Spleen (tissue), 11 donors: ENCODE measurements around the gene RPS6KA2. TPM values are rescaled to one million over a fixed set of nuclear protein-coding genes. Genes with fewer than 3 reads are reported as not detected.
"Not testable (repeated sequence)": the region's sequence is repeated elsewhere in the genome, so short reads cannot be mapped to it uniquely, and the experiment has no call there.

Source experiments
- DNase-seq: peaks from one replicate; pipeline ENCODE4 v3.0.0-alpha.2; 2020
- H3K27ac ChIP-seq, 8 donors: fragments of 200-600 bp; sonication (generic) in 7 of 8; 1 replicate in 4 of 8; 2 replicates in 4 of 8; pipeline versions ENCODE4 v1.5.0 to v1.8.0; 2016 to 2021; ENCODE audit warnings: inconsistent platforms in 4 of 8, mild to moderate bottlenecking in 4 of 8, moderate library complexity in 1 of 8
- H3K27me3 ChIP-seq, 7 donors: fragments of 200-600 bp; sonication (generic) in 6 of 7; replicated peaks in 1 of 7; 1 replicate in 4 of 7; 2 replicates in 3 of 7; pipeline versions ENCODE4 v1.5.0 to v1.8.0; 2016 to 2021; ENCODE audit warnings: inconsistent platforms in 3 of 7, mild to moderate bottlenecking in 1 of 7
- H3K36me3 ChIP-seq, 6 donors: fragments of 200-600 bp; sonication (generic) in 5 of 6; 1 replicate in 4 of 6; 2 replicates in 2 of 6; pipeline versions ENCODE4 v1.5.0 to v1.8.0; 2016 to 2021; ENCODE audit warnings: inconsistent platforms in 2 of 6
- H3K4me1 ChIP-seq, 6 donors: fragments of 200-600 bp; sonication (generic) in 5 of 6; 1 replicate in 3 of 6; 2 replicates in 3 of 6; pipeline versions ENCODE4 v1.5.0 to v1.8.0; 2016 to 2021; ENCODE audit warnings: inconsistent platforms in 3 of 6
- H3K4me3 ChIP-seq, 8 donors: fragments of 200-600 bp; sonication (generic) in 7 of 8; 1 replicate in 4 of 8; 2 replicates in 4 of 8; pipeline versions ENCODE4 v1.5.0 to v1.8.0; 2016 to 2021; ENCODE audit warnings: inconsistent platforms in 4 of 8, mild to moderate bottlenecking in 4 of 8, moderate library complexity in 2 of 8
- H3K9me3 ChIP-seq, 8 donors: fragments of 200-600 bp; sonication (generic) in 7 of 8; 1 replicate in 4 of 8; 2 replicates in 4 of 8; pipeline versions ENCODE4 v1.5.0 to v1.8.0; 2016 to 2021; ENCODE audit warnings: inconsistent platforms in 4 of 8
- CTCF ChIP-seq, 11 experiments: fragments of 200-600 bp in 7 of 11; fragments of 450-650 bp in 4 of 11; sonication (generic) in 4 of 11; IDR thresholded peaks in 8 of 11; conservative IDR thresholded peaks in 3 of 11; 1 replicate in 7 of 11; 2 replicates in 4 of 11; pipeline versions ENCODE4 v1.4.0 to v1.8.0; 2016 to 2021; ENCODE audit warnings: antibody characterized with exemption in 11 of 11, inconsistent platforms in 4 of 11, mild to moderate bottlenecking in 1 of 11
- POLR2A ChIP-seq, 3 donors: fragments of 450-650 bp; IDR thresholded peaks; one replicate each; pipeline ENCODE4 v1.5.1; 2017; ENCODE audit warnings: antibody characterized with exemption in 3 of 3, mild to moderate bottlenecking in 1 of 3
- POLR2AphosphoS5 ChIP-seq, 3 donors: sonication (generic); formaldehyde crosslinking; IDR thresholded peaks; one replicate each; pipeline ENCODE4 v1.5.1; 2017; ENCODE audit warnings: antibody characterized with exemption in 3 of 3
- WGBS, 5 donors: extraction: QIAGEN DNeasy Blood & Tissue Kit in 3 of 5; methylation state at CpG; one replicate each; pipeline versions ENCODE4 v1.1.5 to v1.1.7; 2013 to 2018; 5-methylcytosine and 5-hydroxymethylcytosine counted together
- intact Hi-C: fragments of 100-400 bp; cut with DNase I; formaldehyde crosslinking; loops from one replicate; pipeline ENCODE4 v1.15.0; 2023; ENCODE audit warnings: low total_unique reads
- polyA plus RNA-seq, 3 donors: library from polyadenylated mRNA; stranded (reverse); fragments of 200-250 nt; gene quantifications; one replicate each; pipeline ENCODE4 v1.2.1, GENCODE V29; 2013
- total RNA-seq, 7 donors: library from RNA; depleted of rRNA in 3 of 7; stranded (reverse); fragments of >200 nt in 3 of 7; fragmentation: NEBNext Ultra II Directional in 4 of 7; extraction: Animal tissue kit (Norgen Biotek cat#: 25700) in 4 of 7; gene quantifications; one replicate each; pipeline versions ENCODE4 v1.1.0 to v1.2.1, GENCODE V29; 2016 to 2021
- donor health status: healthy with polysubstance abuse.
- donor health status: DM: no; HTN: no; CAD: no; lungs with moderate emphysema.
- donor health status: DM: no; HTN: no; CAD: no.
- donor health status: Bipolar disorder and iron deficiency.
- donor health status: healthy.
- donor health status: DM: no; HTN: no; CAD: no.
- donor health status: DM: yes; HTN: yes; CAD: no.

RPS6KA2 gene
- total and polyA plus RNA-seq, 10 donors = 7.6 to 123 (median 58.1) TPM

GRCh38 chr6:166383802-166384363 is 243.2 kb downstream of the RPS6KA2 start:
- H3K27me3 ChIP-seq, intact Hi-C loops, H3K9me3 ChIP-seq, H3K36me3 ChIP-seq: not testable (repeated sequence)
- peak overlapping the region; percentile 72 to 99 (median 92) for H3K4me3 ChIP-seq
- WGBS, 5 donors = 20 to 24% (median 23%) methylated on average over 22 of the region's 22 CpGs
- H3K4me1 ChIP-seq = peaks cover 4 to 49% (median 18%) of the 10 kb centered on the region in 6 donors
- TF ChIP-seq CTCF (IDR thresholded peaks at IDR 0.05 in 8 of 11, conservative IDR thresholded peaks at IDR 0.05 in 3 of 11) = peak in 8 of 11 experiments; percentile 10 to 48 (median 34)
- H3K27ac ChIP-seq = peak overlapping the region; percentile 85 to 96 (median 90)
- peak; percentile 79 for DNase-seq

DNA sequence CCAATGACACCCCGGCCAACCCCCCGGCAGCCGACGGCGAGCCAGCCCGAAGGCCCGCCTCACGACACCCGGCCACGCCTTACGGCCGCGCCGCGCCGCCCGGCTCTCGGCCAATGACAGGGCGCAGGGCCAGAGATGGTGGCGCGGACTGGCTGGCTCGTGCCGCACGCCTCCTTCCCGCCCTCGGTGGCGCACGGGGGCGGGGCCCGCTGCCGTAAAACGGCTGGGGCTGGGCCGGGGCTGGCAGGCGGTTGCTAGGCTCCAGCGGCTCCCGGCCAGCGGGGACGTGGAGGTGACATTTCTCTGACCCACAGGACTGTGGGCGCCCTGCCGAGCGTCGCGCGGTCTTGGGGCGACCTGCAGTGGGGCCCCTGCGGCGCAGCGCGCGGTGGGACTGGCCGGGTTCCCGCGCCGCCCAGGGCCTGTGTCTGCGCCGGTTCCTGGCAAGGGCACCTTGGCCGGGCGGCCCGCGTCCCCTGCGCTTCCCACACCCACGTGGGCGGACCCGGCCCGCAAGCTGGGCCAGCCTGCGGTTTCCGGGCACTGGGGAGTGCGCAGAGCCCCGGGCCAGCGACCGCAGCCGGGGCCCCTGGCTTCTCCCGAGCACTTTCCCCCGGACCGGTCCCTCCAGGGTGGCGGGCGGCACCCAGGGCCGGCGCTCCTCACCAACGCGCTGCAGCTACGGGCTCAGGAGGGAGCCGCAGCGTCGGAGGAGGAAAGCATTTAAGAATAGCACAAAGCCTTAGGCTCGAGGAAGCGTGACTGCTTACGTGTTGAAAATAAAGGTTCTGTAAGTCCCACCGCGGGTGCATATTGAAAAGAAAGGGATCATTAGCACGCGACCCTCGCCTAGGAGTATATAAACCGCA is 243.9 kb downstream of the RPS6KA2 start, which contains the start of gene MPC1:
MPC1 (minus strand) TSS at position 8 of the 869 bp plus-strand sequence. CDS start 64 bp downstream, outside the sequence.
- intact Hi-C loops = no loop called here

DNA sequence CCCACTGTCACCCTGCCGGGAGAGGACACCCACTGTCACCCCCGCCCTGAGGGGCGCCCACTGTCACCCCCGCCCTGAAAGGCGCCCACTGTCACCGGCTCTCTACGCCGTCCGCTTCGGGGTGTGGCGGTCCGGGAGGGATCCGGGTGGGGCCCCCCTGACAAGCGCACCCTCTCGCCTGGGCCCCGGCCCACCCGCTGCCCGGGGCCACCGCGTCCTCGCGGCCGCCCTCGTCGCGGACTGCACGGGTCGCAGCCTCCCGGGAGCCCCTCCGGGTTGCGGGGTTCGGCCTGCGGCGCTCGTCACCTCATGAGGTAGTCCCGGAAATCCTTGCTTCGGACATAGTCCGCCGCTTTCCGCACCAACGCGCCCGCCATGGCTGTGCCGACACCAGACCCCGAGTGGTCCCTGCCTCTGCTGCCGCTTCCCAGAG is 244.5 kb downstream of the RPS6KA2 start:
- WGBS, 5 donors = 0 to 1% (median 0%) methylated on average over 8 to 46 of the region's 46 CpGs

More for the DNA sequence above, 243.9 kb downstream of the RPS6KA2 start, which contains the start of gene MPC1:
- H3K4me3 ChIP-seq = peak within 1 kb of the TSS; percentile 72 to 99 (median 92)
- 0% methylated on average over 49 to 94 of the region's 94 CpGs for WGBS, 5 donors
- no peaks in the 10 kb centered on the region for H3K27me3 ChIP-seq
- H3K9me3 ChIP-seq = no peaks in the 10 kb centered on the region
- H3K27ac ChIP-seq = peak within 1 kb of the TSS; percentile 85 to 96 (median 90)
- TF ChIP-seq POLR2A (IDR thresholded peaks at IDR 0.05) (no peak), CTCF (IDR thresholded peaks at IDR 0.05 in 8 of 11, conservative IDR thresholded peaks at IDR 0.05 in 3 of 11) (peak in 3 of 11 experiments; percentile 19 to 31 (median 24)), POLR2AphosphoS5 (IDR thresholded peaks at IDR 0.05) (peak; percentile 88 to 95 (median 93))
- H3K4me1 ChIP-seq = peaks cover 4 to 47% (median 18%) of the 10 kb centered on the region in 6 donors
- H3K36me3 ChIP-seq = no peaks in the 10 kb centered on the region
- peak; percentile 99 for DNase-seq

DNA sequence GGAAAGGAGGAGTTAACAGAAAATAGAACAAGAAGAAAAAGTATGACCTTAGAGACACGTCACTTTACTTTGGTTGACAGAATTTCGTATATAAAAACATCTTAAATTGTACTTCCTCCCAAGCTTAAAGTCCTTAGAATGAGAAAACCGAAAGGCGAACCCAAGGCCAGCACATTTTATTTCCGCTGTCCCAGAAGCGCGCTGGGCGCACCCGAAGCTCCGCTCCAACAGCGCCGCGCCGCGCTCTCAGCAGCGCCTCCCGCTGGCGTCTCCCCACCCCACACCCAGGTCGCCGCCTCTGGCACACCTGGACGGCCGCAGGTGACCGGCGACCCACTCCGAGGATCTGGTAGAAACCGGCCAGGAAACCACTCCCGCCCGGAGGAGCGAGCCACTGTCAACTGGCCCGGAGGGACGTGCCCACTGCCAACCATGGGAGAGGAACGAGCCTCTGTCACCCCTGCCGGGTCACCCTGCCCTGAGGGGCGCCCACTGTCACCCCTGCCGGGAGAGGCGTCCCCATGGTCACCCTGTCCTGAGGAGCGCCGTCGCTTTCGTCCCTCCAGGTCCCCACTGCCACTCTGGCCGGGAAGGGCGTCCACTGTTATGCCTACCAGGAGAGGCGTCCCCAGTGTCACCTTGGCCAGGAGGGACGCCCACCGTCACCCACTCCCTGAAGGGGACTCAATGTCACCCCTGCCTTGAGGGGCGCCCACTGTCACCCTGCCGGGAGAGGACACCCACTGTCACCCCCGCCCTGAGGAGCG is 245.1 kb downstream of the RPS6KA2 start:
- H3K9me3 ChIP-seq = no peaks in the 10 kb centered on the region
- H3K4me1 ChIP-seq = peaks cover 4 to 41% (median 18%) of the 10 kb centered on the region in 6 donors
- intact Hi-C loops = no loop called here
- TF ChIP-seq POLR2AphosphoS5 (IDR thresholded peaks at IDR 0.05) (peak; percentile 70 to 87 (median 80)), POLR2A (IDR thresholded peaks at IDR 0.05) (no peak), CTCF (IDR thresholded peaks at IDR 0.05 in 8 of 11, conservative IDR thresholded peaks at IDR 0.05 in 3 of 11) (peak; percentile 69 to 94 (median 86))
- peak; percentile 95 for DNase-seq
- no peaks in the 10 kb centered on the region for H3K36me3 ChIP-seq
- no peaks in the 10 kb centered on the region for H3K27me3 ChIP-seq
- WGBS, 5 donors = 0 to 1% (median 0%) methylated on average over 25 to 49 of the region's 49 CpGs
- H3K4me3 ChIP-seq = peak overlapping the region; percentile 72 to 99 (median 92)
- H3K27ac ChIP-seq = peak overlapping the region; percentile 50 to 96 (median 90)

More for the DNA sequence above, 244.5 kb downstream of the RPS6KA2 start:
- DNase-seq = no peak
- intact Hi-C loops = no loop called here
- Histone ChIP-seq H3K9me3 (no peaks in the 10 kb centered on the region), H3K27ac (peak overlapping the region; percentile 50 to 96 (median 90)), H3K27me3 (no peaks in the 10 kb centered on the region), H3K4me3 (peak overlapping the region; percentile 72 to 99 (median 92)), H3K36me3 (no peaks in the 10 kb centered on the region), H3K4me1 (peaks cover 4 to 41% (median 18%) of the 10 kb centered on the region in 6 donors)
- TF ChIP-seq POLR2AphosphoS5 (IDR thresholded peaks at IDR 0.05) = no peak
- TF ChIP-seq POLR2A (IDR thresholded peaks at IDR 0.05) = peak in 1 of 3 donors; percentile 78
